B cell (primary cell): ENCODE data around the gene SIPA1L3. TPM values are rescaled to one million over a fixed set of nuclear protein-coding genes. Genes with fewer than 3 reads are reported as not detected.

Experiments
- ATAC-seq: fragments of 200-7000 bp; cut with Tn5 transposase; one replicate; pipeline ENCODE4 v1.10.0; 2021; ENCODE audit warnings: low read depth, mild to moderate bottlenecking, moderate number of reproducible peaks, moderate library complexity
- CTCF ChIA-PET: fragments of 350-600 bp; sonication (Branson Sonifier 250); formaldehyde crosslinking; loops from one replicate; lab custom pipeline; 2021; ENCODE audit warnings: antibody characterized with exemption, inconsistent platforms; lab: Charles Lee
- POLR2A ChIA-PET: fragments of 350-600 bp; sonication (Branson Sonifier 250); formaldehyde crosslinking; loops from one replicate; lab custom pipeline; 2021; ENCODE audit warnings: antibody characterized with exemption; lab: Charles Lee
- DNase-seq: peaks from one replicate; pipeline ENCODE4 v3.0.0; 2013
- H2AFZ ChIP-seq: 2 replicates; pipeline ENCODE4 v1.6.1; 2012; ENCODE audit warnings: mild to moderate bottlenecking, low read depth, low read length; ENCODE audit not compliant: insufficient read depth, poor library complexity, severe bottlenecking
- H3K27ac ChIP-seq, 2 donors: 1 replicate in 1 of 2; 2 replicates in 1 of 2; pipeline ENCODE4 v1.5.1; 2012 to 2013; ENCODE audit warnings: low read length in 2 of 2, mild to moderate bottlenecking in 2 of 2, moderate library complexity in 1 of 2
- H3K27me3 ChIP-seq, 4 experiments: fragments of 200-600 bp in 1 of 4; sonication (generic) in 1 of 4; replicated peaks in 1 of 4; 1 replicate in 2 of 4; 2 replicates in 2 of 4; pipeline versions ENCODE4 v1.6.1 to v1.7.0; 2013 to 2016; ENCODE audit warnings: low read length in 3 of 4, mild to moderate bottlenecking in 2 of 4, mixed read lengths in 1 of 4, moderate library complexity in 1 of 4; ENCODE audit not compliant: insufficient read depth in 4 of 4, control insufficient read depth in 3 of 4; ENCODE audit errors: control extremely low read depth in 1 of 4
- H3K36me3 ChIP-seq, 2 experiments: replicated peaks in 1 of 2; 1 replicate in 1 of 2; 2 replicates in 1 of 2; pipeline versions ENCODE4 v1.6.1 to v1.7.1; 2013; ENCODE audit warnings: low read length in 1 of 2; ENCODE audit not compliant: insufficient read depth in 2 of 2, control insufficient read depth in 1 of 2; ENCODE audit errors: control extremely low read depth in 1 of 2, extremely low read depth in 1 of 2
- H3K4me1 ChIP-seq, 2 donors: fragments of 200-600 bp in 1 of 2; sonication (generic) in 1 of 2; 1 replicate in 1 of 2; 2 replicates in 1 of 2; pipeline versions ENCODE4 v1.5.1 to v1.6.1; 2013 to 2017; ENCODE audit warnings: low read length in 2 of 2; ENCODE audit not compliant: control insufficient read depth in 2 of 2, insufficient read depth in 2 of 2
- H3K4me2 ChIP-seq: replicated peaks from 2 replicates; pipeline ENCODE3; 2012; ENCODE audit warnings: mild to moderate bottlenecking, low read depth, low read length; ENCODE audit not compliant: poor library complexity, severe bottlenecking
- H3K4me3 ChIP-seq, 5 experiments: fragments of 200-600 bp in 1 of 5; sonication (generic) in 1 of 5; 1 replicate in 3 of 5; 2 replicates in 2 of 5; pipeline versions ENCODE4 v1.5.1 to v1.7.0; 2011 to 2016; ENCODE audit warnings: low read length in 4 of 5, mild to moderate bottlenecking in 4 of 5, low read depth in 2 of 5, control low read depth in 1 of 5, moderate library complexity in 1 of 5; ENCODE audit not compliant: insufficient read depth in 1 of 5; ENCODE audit errors: control extremely low read depth in 1 of 5, extremely low read depth in 1 of 5
- H3K79me2 ChIP-seq: fragments of 200-600 bp; sonication (generic); one replicate; pipeline ENCODE4 v1.6.0; 2016; ENCODE audit warnings: low read length; ENCODE audit not compliant: control insufficient read depth, insufficient read depth
- H3K9ac ChIP-seq: fragments of 200-600 bp; sonication (generic); 2 replicates; pipeline ENCODE4 v1.6.1; 2017; ENCODE audit warnings: mild to moderate bottlenecking, low read length, moderate library complexity
- H3K9me3 ChIP-seq, 3 donors: one replicate each; pipeline versions ENCODE4 v1.6.1 to v1.7.1; 2013; ENCODE audit warnings: low read length in 2 of 3; ENCODE audit not compliant: control insufficient read depth in 2 of 3, insufficient read depth in 1 of 3; ENCODE audit errors: control extremely low read depth in 1 of 3
- H4K20me1 ChIP-seq: 2 replicates; pipeline ENCODE4 v1.6.0; 2012; ENCODE audit warnings: mild to moderate bottlenecking, low read length; ENCODE audit not compliant: insufficient read depth, control insufficient read depth, poor library complexity, severe bottlenecking
- H3K27ac Mint-ChIP-seq: one replicate; pipeline ENCODE4 v1.8.0; 2021; ENCODE audit warnings: mixed read lengths
- H3K27me3 Mint-ChIP-seq: one replicate; pipeline ENCODE4 v1.8.0; 2021; ENCODE audit warnings: mixed read lengths
- H3K4me1 Mint-ChIP-seq: one replicate; pipeline ENCODE4 v1.8.0; 2021; ENCODE audit warnings: mixed read lengths
- H3K4me3 Mint-ChIP-seq: one replicate; pipeline ENCODE4 v1.8.0; 2021; ENCODE audit warnings: mixed read lengths
- H3K9me3 Mint-ChIP-seq: one replicate; pipeline ENCODE4 v1.8.0; 2022; ENCODE audit warnings: mixed read lengths; ENCODE audit not compliant: insufficient read depth
- CTCF ChIP-seq: fragments of 200-600 bp; IDR thresholded peaks from one replicate; pipeline ENCODE4 v1.8.0; 2022; ENCODE audit warnings: antibody characterized with exemption, mild to moderate bottlenecking
- EZH2 ChIP-seq: IDR thresholded peaks from 2 replicates; pipeline ENCODE4 v1.6.1; 2012; ENCODE audit warnings: borderline replicate concordance, low read depth, mild to moderate bottlenecking, moderate library complexity, low read length; ENCODE audit not compliant: insufficient read depth, poor library complexity, severe bottlenecking
- WGBS: methylation state at CpG from one replicate; pipeline ENCODE4 v1.1.5; 2013; ENCODE audit warnings: missing lambda C conversion rate; ENCODE audit not compliant: insufficient coverage; 5-methylcytosine and 5-hydroxymethylcytosine counted together
- intact Hi-C: fragments of 100-400 bp; cut with micrococcal nuclease; formaldehyde crosslinking; loops from one replicate; pipeline ENCODE4 v1.10.0; 2022
- polyA plus RNA-seq: library from polyadenylated mRNA; depleted of rRNA; stranded (reverse); fragments of >200 nt; gene quantifications from 2 replicates; pipeline ENCODE4 v1.2.3, GENCODE V29; 2012
- small RNA-seq: library from RNA; depleted of rRNA; stranded (forward); fragments of <200 nt; gene quantifications from one replicate; pipeline ENCODE3, GENCODE V24; 2012; ENCODE audit warnings: low replicate concordance, low read depth; ENCODE audit not compliant: insufficient read length
- total RNA-seq, 2 donors: library from RNA; stranded (reverse); fragments of 120-200 nt in 1 of 2; gene quantifications; 1 replicate in 1 of 2; 2 replicates in 1 of 2; pipeline versions ENCODE4 v1.2.3 to v1.2.4, GENCODE V29; 2013 to 2022

SIPA1L3 gene
- total and polyA plus RNA-seq, 2 donors (not counting 1 experiment from before 2014, with no cell fraction given) = 48.3 to 295 TPM

DNA sequence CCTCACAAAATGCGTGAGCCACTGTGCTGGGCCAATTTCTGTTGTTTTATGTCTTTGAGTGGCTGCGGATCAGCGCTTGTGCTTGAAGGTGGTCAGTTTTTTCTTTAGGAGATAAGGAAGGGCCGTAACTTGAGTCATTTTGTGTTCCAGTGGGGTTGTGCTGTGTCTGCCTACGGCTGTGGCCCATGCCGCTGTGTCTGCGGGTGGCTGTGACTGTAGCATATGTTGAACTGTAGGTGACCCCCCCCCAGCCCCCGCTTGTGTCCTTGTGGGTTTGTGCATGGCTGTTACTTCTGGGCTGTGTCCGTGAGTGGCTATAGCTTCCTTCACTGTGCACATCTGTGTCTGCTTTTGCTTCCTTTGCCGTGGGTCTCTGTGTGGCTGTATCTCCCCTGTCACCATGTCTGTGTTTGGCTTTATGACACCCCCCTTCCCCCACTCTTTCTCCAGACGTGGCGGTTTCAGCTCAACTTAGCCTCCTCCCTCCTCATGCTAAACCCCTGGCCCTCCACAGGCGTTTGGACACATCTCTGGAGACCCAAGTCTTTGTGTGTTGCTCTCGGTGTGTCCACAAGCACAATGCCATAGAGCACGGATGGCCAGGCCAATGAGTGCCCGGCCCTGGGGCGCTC lies 348.5 kb downstream of the SIPA1L3 start:
- peak overlapping the region in 1 of 2 donors; percentile 46 for H3K27ac ChIP-seq
- peak; percentile 12 for ATAC-seq
- WGBS = 48% methylated on average over 12 of the region's 17 CpGs

More for the DNA sequence above, 348.5 kb downstream of the SIPA1L3 start:
- peak overlapping the region; percentile 81 for H3K4me3 Mint-ChIP-seq
- POLR2A ChIA-PET = interaction anchor here (0.5 to 2.4 kb wide), 5 partner anchors 9 to 46 kb away, joined by 3 to 13 read pairs (median 3); partner anchors contain the start of gene SPINT2
- H3K9me3 Mint-ChIP-seq = no peaks in the 10 kb centered on the region
- CTCF ChIA-PET = interaction anchor here (0.6 to 3.9 kb wide), 12 partner anchors 8 to 357 kb away, joined by 3 to 59 read pairs (median 3); partner anchors contain the start of genes CATSPERG, KCNK6 and SPINT2
- Histone ChIP-seq H3K9ac (peak overlapping the region; percentile 63), H3K4me2 (peak overlapping the region; percentile 94), H3K27me3 (peaks cover 0 to 3% (median 0%) of the 10 kb centered on the region in 4 experiments), H3K4me3 (peak overlapping the region; percentile 33 to 72 (median 54)), H4K20me1 (no peaks in the 10 kb centered on the region), H3K36me3 (no peaks in the 10 kb centered on the region), H3K79me2 (peaks cover 5% of the 10 kb centered on the region), H3K9me3 (no peaks in the 10 kb centered on the region), H3K4me1 (peaks cover 55 to 62% of the 10 kb centered on the region in 2 donors), H2AFZ (peak overlapping the region; percentile 84)
- no peaks in the 10 kb centered on the region for H3K27me3 Mint-ChIP-seq
- peaks cover 54% of the 10 kb centered on the region for H3K4me1 Mint-ChIP-seq
- peak; percentile 50 for DNase-seq
- TF ChIP-seq EZH2 = no peak
- TF ChIP-seq CTCF = no peak
- peak overlapping the region; percentile 84 for H3K27ac Mint-ChIP-seq
- intact Hi-C loops = loop anchor here (1.0 to 5.0 kb wide), 2 partner anchors 11 to 358 kb away; no protein-coding TSS in a partner anchor

Small RNA genes lying within 50 kb of the gene (small RNA-seq; reads per million reads assigned to genes)
- not detected for gene RN7SL663P

Other genes with a start within 250 kb of the SIPA1L3 start
- gene ZNF607, start 187.4 kb upstream of the SIPA1L3 start, total RNA-seq = 19.4 and 21.5 TPM in 2 replicates
- 3.5 and 4.4 TPM in 2 replicates for gene ZNF607, start 187.4 kb upstream of the SIPA1L3 start, polyA plus RNA-seq
- gene ZNF573, start 127.6 kb upstream of the SIPA1L3 start, total RNA-seq = 28.8 and 31.1 TPM in 2 replicates
- gene ZNF573, start 127.6 kb upstream of the SIPA1L3 start, polyA plus RNA-seq = 2.9 and 5.3 TPM in 2 replicates
- gene WDR87, start 614 bp upstream of the SIPA1L3 start, total RNA-seq = 0.07 TPM in 1 of 2 replicates, not detected in the other
- not detected in 2 replicates for gene WDR87, start 614 bp upstream of the SIPA1L3 start, polyA plus RNA-seq